ENCODE results near the gene C2orf66.

Gene C2orf66

DNA sequence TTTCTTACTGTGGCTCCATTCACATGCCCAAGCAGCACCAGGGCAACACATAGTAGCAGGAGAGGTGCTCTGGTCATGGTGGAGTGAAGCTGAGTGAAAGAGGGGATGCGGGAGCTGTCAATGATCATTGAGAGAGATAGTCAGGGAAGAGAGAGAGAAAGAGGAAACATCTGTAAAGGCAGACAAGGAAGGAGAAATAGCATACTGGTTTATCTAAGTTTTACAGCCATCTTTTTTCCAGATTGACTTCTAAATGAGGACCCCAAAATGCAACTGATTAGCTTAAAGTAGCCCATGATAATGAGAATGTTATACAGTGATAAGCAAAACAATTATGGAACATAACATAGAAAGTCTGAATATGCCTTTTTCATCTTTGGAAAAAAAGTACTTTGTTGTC lies at the start of gene C2orf66:
Gene C2orf66 (minus strand): TSS at position 96 of the 400 bp plus-strand sequence. CDS start 19 bp downstream, at position 77.
- no peak for DNase-seq

DNA sequence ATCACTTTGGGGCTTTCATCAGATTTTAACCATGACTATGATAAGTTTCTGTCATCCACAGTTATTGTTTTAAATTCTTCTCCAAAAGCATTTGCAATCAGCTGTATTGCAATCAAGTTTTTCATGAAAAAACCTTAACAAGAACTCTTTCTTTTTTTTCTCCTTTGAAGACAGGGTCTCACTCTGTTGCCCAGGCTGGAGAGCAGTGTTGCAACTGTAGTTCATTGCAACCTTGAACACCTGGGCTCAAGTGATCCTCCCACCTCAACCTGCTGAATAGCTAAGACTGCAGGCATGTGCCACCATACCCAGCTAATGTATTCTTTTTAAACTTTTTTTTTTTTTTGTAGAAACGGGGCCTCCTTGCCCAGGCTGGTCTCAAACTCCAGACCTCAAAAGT lies 45.5 kb upstream of the C2orf66 start:
- no peak for DNase-seq

DNA sequence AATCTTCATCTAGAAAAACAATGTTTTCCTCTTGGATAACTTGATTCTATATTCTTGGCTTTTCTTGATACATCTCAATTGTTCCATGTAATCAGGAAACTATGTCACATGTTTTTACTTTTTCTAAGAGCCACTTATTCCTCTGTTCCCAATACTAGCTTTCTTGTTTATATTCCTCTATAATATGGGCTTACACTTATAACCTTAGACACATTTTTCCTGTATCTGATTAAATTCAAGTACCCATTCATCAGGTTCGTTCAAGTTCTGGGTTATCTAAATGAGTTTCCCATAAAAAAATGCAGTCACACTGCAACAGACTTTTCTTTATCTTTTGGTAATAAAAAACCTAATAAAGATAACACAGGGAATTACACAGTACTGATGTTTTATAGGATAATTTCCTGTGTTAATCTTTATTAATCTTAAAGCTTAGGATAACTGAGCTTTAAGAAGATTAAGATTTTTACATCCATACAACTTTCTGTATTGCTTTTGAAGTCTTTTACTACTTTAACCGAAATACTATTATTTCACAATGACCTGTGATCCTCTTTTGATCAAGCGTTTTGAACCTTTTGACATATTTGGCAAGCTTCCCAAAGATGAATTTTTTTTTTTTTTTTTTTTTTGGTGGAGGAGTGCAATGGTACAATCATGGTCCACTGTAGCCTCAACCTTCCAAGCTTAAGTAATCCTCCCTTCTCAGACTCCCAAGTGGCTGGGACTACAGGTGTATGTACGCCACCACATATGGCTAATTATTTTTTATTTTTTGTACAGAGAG lies 44.3 kb upstream of the C2orf66 start:
- DNase-seq = no peak

DNA sequence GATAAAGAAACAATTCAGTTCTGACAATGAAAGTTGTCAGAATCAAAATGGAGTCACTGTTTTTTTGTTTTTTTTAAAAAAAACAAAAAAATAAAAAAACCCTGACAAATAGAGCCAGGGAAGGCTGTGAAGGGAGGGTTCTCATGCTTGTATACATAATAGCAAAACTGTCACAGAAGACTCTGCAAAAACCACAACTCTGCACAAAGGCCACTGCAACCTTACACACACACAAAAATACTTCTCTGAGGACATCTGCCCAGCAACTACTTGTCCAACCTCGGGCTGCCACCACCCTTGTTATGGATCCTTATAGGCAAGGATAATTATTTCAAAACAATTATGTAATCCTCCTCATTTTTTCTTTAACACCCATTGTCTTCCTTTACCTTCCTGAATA lies 41.9 kb upstream of the C2orf66 start:
- DNase-seq = no peak

DNA sequence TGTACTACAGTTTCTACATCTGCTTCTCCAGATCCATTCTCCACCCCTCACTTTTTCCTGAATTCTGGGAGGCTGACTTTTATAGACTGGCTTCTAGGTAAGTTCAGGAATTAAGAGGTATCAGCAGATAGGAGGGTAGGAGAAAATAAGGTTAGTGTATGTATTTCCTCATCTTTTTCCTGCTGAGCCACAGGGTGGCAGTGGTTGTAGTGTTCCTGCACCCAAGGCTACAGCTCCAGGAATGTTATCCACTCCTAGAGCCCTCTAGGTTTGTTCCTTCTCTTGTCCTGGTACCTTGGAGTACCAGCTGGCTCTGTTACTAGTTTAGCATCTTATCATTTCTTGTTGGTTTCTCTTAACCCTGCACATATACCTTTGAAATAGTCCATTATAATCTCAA lies 40.7 kb upstream of the C2orf66 start:
- DNase-seq = no peak

DNA sequence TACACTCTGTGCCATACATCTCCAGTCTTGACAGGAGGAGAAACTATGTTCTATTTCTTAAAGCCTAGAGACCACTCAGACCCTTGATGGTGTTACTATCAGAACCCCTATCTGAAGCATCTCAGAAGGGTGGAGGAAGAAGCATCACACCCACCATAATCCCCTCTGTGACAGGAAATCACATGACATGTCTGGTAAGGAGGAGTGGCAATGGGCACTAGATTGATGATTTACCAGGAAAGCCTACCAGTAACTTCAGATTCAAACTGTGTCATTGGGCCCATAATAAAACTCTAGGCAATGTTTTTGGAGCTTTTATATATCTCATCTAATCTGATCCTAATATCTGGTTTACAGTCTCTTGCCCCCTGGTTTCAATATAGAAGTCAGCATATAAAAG lies 37.1 kb upstream of the C2orf66 start:
- no peak for DNase-seq

DNA sequence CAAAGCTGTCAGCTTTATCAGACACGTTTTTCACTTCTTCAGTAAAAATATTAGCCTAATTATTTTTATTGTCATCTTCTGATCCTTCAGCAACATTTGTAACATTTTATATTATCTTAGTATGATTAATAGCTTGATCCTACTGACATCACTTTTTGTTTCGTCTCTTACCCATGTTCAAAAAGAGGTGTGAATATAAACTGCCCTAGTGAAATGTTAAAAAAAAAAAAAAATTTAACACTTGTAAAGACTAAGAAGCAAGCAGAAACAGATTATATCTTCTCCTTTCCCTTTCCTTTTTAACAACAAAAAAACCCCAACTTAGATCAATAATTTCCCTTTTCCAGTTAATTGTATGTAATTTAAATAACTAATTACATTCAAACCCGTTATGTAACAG lies 36.2 kb upstream of the C2orf66 start:
- DNase-seq = no peak

DNA sequence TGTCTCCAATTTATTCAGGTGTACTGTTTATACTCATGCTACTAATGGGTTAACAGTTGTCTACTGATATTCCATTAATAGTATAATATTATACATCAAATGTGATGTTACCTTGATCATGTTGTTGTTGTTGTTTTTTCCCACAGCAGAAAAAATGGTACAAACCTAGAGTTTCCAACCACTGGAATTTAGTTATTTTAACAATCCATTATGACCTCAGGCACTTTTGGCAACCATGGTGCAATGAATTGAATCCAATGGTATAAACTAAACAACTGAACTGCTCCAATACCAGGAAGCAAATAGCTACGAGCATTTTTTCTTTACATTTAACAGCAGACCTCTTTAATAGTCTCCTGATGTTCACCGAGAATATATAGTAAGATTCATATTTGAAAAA lies 31.0 kb upstream of the C2orf66 start:
- DNase-seq = no peak

DNA sequence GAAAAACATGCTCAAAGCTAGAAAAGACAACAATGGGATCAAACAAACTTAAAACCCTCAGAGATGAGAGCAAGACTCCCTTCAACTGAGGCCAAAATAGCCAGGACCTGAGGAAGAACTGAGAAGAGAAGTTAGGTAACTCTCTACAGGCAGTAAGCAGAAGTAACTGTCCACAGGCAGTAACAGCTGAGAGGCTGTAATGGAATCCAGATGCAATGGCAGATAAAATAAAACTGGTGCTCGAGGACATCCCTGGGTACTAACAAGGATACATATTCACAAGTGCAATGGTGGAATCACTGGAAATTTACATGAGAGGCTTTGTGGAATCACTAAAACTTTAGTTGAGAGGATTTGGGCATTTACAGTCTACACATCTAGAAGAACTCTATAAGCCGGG lies 30.4 kb upstream of the C2orf66 start:
- no peak for DNase-seq

DNA sequence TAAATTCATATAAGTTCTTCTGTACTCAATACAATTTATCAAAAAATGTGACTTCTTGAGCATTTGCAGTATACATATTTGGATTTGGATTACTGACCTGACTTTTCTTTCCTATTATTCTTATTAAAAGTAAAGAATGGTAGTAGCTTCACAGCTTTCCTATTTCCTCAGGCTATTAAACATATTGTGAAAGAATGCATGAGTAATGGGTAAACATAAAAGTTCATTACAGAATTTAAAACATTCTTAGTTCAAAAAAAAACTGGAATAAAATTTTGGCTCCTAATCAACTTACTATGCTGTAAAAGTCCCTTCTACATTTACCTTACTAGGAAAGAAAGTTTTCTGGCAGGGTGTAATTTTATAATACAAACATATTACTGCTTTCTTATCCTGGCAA lies 27.3 kb upstream of the C2orf66 start:
- no peak for DNase-seq

DNA sequence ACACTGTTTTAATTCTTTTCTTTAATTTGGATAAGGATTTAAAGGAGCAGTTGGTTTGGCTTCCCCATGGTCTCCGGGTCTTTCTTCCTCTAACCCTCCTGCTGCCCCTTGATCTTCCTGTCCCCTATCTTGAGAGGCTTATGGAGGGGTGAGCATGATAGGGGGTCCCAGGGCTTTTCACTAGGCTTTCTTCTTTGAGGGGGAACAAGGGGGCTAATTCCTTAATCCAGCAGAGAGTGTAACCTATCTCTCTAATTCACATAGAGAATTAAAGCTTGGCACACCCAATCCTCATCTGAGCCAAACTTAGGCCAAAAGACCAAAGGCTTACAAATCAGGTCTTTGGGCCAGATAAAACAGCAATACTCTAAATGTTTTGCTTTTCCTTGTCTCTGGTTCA lies 21.5 kb upstream of the C2orf66 start:
- no peak for DNase-seq

DNA sequence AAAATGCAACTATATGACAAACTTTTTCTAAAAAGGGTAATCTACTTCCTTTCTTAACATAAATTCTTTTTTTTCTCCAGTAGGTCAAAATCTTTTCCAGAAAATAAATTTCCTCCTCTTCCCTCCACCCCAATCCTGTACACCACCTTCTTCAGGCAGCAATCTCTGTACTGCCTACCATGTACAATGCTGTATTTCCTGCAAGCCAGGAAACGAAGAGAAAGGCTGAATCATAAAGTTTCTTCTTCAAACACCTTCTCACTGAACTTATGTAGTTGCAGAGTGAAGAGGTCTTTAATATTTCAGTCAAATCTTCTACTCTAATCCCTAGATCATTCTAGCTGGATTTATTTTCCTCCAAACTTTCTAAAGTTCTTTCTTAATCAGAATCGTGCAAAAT lies 18.2 kb upstream of the C2orf66 start:
- DNase-seq = no peak

DNA sequence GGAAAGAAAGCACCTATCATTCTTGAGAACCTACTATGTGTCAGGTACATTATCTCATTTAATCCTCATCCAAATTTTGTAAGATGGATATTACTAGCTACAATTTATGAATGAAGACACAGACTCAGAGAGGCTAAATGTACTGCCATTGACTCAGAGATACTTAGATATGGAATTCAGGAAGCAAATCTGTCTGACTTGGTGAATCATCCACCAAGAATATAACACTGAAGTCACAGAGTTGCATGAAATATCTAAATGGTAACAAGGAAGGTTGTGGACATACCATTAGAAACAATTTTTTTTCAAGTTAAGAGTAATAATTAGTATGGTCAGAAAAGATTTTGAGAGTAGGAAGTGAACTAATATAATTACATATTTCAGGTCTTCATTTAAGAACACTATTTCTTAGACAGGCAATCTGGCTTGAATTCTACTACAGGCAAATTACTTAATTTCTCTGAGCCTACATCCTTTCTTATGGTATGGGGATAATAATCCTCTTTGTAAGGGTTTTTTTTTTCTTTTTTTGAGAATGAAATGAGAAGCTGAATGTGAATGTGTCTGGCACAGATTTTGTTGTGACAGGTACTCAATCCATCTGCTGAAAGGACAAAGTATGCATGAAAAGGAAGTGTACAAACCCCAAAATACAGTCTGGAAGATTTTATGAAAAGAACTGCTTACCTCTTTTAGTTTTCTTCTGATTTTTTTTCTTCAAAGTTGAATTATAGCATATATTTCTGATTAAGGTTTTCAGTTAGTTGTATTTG lies 14.8 kb upstream of the C2orf66 start:
- no peak for DNase-seq

DNA sequence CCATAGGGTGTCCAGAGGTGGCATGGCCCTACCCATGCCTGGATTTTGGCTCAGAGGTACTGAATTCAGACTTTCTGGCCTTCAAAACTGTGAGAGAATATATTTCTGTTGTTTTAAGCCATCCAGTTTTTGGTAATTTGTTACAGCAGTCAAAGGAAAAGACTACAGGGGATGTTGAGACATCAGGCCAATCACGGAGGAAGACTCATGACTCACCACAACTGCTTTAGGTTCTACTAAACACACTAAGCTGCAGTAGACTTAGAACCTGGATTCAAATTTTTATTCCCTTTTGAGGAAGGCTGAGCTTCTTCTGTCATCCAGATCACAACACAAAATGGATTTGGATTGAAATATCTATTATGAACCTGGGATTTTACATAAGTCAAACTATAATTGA lies 12.0 kb upstream of the C2orf66 start:
- DNase-seq = no peak

DNA sequence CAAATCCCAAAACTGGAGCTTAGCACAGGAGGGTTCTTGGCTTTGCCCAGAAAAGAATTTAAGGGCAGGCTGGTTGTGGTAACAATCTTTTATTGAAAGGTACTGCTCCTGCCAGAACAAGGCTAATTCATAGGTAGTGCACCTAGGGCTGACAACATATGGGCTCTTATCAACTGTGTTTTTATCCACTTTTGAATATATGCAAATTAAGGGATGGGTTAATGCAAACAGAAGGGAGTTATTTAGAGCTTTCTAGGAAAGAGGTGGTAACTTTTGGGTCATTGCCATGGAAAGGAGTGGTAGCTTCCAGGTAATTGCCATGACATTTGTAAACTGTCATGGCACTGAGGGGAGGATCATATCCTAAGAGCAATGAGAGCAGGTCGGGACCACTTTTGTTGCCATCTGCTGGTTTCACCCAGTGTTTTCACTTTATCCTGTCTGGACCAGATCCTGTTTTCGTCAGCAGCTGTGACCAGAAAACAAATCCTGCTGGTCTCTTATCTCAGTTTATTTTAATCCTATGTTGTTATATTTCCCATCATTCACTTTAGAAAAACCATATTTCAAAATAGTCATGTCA lies 981 bp downstream of the C2orf66 start:
- no peak for DNase-seq

DNA sequence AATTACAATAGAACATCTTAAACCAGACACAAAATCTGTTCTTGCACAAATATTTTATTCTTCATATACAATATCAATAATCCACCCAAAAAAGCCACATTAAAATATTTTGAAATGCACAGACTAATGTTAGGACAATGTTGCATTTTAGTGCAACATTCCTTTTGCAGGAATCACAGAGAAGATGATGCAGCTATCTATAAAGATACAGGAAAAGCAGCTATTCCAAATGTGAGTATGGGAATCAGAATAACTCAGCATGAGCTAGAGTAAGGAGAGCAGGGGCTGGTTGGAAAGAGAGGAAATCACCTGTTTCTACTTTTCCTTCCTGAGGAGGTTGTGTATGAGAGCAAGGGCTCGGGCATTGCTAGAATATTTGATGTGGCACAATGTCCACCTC lies 4.8 kb downstream of the C2orf66 start:
- no peak for DNase-seq

DNA sequence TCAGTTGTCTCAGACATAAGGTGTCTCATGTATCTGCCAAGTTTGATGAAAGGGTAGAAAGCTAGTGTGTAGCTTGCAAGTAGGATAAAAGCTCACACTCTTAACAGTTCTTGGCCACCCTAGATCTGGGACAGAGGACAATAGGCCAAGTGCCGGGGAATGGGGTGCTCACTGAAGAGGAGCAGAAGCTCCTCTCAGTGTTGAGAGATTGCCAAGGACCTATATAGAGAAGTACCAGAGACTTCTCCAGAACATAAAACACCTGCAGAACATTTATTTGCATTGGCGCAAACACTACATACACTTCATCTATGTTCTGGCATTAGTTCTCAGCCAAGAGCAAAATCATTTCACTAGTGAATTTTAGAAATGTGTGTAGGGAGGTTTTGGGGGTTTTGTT lies 6.8 kb downstream of the C2orf66 start:
- no peak for DNase-seq

DNA sequence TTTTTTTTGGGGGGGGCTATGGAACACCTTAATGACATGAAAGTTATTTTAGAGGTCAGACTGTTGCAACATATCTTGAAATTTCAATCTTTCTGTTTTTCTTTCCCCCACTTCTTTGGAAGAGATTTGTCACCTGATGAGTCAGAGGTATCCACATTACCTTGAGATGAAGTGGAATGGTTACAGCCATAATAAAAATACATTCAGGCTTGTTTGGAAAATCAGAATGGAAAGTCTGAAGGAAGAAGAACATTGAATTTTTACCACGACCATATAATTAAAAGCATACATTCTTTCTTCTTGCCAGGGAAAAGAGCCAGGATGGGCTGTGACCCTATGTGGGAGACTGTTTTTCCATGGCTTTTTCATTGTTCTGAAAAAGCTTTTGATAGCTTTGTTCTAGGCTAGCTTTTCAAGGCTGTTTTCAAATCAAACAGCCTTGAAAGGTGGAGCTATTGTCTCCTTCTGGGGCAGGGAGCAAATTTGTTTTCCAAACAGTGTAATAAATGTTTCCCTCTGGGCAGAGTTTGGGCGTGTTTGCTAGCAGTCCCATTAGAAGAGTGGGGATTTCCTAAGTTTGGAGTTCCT lies 7.4 kb downstream of the C2orf66 start:
- no peak for DNase-seq

DNA sequence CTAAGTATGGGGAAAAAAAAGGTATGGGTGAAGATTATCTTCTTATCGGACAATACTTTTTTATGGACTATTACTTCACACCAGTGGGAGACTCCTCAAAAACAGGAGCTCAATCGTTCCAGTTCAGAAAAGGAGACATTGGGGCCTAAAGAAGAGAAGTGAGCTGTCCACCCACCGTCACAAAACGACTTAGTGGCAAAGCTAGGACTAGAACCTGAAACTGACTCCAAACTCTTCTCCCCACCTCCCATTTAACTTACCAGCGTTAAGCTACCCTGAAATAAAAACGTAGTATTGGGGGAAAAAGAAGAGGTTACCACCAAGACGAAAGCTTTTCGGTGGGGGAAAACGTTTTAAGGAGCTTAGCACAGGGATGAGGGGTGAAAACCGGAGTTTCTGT lies 10.2 kb downstream of the C2orf66 start:
- DNase-seq = no peak

DNA sequence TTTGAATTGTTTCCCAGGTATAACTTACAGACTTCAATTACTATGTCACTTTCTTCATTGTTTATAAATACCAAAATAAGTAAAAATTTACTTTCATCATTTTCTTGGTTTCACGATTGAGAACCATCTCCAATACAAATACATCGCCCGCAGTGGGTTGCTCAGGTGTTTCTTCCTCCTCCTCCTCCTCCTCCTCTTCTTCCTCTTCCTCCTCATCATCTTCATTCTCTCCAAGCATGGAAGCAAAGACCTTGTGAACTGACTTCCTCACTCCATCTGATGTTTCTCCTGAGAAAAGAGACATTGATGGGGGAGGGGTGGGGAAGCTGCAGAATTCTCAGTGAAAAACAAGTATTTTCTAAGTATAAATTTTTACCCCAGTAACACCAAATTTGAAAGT lies 16.3 kb downstream of the C2orf66 start:
- no peak for DNase-seq

DNA sequence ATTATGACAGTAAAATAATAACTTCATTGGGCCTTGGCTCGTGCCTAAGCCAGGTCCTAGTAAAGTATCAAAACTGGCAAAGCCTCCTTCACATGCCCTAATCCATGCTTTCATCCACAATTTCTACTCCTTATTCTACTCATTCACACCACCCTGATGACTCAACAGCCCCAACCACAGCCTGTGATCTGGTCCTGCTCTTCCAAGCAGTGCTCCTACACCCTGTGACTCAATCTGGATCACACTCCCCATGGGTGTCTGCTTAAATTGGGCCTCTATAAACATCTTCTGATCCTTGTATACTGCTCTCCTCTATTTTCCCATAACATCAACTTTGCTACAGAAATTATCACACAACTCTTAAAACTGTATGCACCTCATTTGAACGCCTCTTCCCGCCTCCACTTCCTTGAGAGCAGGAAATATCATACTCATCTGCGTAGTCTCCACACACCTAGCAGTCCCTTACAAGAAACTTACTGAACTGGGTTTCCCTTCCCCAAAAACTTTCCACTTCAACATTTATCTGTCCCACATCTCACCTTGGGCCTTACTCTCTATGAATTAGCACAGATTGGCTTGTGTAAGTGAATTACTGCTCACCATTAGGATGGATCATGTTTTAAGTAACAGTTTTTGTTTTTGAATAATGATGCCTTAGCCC lies 25.6 kb downstream of the C2orf66 start:
- no peak for DNase-seq

DNA sequence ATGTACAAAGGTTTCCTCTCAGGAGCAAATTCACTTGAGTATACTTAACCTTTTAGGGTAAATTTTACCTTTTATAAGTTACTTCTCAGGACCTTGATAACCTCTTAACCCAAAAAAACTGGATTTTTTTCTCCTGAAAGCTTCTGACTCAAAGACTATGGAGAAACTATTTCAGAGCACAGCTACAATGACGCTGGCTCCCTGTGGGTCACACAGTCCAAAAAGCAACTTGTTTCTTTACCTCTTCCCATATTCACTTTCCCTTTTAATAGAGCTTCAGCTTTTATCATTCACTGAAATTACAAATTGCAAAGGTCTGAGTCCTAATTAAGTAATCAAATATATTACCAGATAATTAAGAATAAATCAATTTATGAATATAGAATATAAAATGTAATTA lies 42.1 kb downstream of the C2orf66 start:
- DNase-seq = no peak

DNA sequence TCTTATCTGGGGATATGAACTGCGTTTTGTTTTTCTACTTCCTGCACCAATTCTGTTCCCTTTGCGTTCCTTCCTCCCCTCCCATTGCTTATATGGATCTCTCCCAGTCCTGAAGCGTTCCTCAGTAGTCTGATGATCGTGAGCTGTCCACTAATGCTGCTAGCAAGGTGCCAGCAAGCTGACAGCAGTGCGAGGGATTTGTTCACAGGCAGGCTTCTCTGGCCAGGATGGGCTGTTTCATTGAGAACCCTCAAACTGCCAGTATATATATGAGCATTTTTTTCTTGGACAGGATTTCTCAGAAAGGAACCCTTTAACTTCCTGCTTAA lies 49.8 kb downstream of the C2orf66 start:
- DNase-seq = no peak

Measured in activated CD4-positive, alpha-beta T cell treated with anti-CD3 and anti-CD28 coated beads, Interleukin-2, amount 50 U/mL, for 1 hour (primary cell).